ENCODE data around the gene CLCN5.

The CLCN5 gene

DNA sequence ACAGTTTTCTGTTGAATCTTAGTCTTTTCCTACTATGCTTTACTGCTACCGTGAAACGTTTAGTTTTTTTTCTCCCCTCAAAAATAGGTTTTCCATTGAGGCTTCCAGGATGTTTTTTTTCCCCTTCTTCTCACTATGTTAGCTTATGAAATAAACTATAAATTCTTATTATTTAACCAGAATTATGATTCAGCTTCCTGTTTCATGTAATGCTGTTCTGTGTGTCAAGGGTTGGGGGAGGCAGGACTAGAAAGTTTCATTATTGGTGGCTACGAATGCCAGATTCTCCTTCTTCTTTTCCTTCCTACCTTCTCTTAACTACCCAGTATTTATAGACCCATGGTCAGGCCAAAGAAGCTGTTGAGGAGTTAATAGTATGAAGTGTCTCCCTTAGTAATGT is 11.8 kb downstream of the CLCN5 start:
- no peak for DNase-seq (ENCODE audit: low spot score)

DNA sequence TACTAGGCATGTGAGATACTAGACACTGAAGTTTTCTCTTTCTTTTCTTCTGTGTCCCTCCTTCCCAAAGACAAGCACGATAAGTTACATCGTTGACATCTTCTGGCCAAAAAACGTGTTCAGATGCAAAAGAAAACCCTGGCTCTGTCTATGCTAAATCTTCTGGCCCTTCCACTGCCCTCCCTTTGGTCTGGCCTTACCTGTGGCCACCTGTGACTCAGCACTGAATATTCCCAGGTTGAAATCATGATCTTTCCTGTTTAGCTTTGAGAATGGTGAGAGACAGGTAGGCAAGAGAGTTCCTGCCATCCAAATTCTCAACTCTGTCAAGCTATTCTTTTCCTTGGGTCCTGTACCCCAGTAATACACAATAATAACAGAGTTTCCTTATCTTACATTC is 12.3 kb downstream of the CLCN5 start:
- no peak for DNase-seq (ENCODE audit: low spot score)

DNA sequence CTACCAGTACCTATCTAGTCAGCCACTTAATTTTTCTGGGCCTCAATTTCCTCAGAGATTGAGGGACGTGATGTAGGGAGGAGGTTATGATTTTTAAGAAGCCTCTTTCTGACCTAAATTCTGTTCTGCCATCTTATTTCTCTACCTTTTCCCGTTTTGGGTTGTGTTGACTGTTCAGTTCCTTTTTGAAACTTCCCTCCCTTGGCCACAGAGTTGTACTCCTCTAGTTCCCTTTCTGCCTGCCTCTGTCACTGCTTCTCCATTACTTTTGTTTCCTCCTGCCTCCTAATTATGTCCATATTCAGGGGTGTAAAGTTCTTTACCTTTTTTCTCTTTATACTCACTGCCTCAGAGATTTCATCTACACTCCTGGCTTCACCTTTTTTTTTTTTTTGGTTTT is 25.4 kb downstream of the CLCN5 start:
- no peak for DNase-seq (ENCODE audit: low spot score)

DNA sequence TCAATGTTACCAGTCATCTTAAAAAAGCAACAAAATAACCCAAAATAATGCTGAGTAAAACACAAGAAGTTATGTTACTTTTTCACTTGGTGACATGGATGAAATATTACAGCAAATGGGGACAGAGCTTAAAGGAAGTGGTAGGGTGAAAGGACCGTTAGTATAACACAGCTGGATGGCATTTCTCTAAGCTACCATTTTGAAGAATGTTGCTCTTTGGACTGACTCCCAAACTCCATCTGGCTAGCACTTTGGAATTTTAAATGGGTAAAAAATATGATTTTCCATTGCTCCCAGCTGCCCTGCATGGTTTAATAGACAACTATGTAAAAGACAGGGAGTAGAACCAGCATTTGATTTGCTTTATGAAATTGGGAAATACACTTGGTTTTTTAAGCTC is 27.6 kb downstream of the CLCN5 start:
- no peak for DNase-seq (ENCODE audit: low spot score)

DNA sequence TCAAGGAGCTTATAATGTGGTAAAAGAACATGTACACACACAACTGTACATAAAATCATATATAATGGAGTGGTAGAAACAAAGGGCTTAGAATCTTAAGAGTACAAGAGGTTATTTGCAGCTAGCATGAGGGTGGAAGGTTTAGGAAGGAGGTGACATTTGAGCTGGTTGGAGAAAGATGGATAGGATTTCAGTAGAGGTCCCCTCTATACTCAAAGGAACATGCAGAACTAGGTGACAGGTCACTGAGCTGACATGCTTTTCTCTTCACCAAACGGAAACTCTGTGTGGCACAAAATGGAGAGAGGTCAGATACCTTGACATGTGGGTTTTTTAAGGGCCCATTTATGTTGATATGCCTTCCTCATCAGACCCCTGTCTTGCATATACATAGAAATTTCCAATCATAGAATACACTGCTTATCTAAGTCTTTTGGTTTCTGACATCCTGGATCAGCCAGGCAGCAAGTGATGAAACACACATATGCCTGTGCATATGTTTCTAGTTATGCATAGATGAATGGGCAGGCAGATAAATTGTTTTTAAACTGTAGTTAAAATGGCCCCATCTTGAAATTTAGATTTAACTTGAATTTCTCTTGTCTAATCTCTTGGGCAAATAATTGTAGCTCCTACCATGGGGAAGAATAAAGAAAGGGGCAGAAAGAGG is 29.3 kb downstream of the CLCN5 start:
- DNase-seq (ENCODE audit: low spot score): no peak

DNA sequence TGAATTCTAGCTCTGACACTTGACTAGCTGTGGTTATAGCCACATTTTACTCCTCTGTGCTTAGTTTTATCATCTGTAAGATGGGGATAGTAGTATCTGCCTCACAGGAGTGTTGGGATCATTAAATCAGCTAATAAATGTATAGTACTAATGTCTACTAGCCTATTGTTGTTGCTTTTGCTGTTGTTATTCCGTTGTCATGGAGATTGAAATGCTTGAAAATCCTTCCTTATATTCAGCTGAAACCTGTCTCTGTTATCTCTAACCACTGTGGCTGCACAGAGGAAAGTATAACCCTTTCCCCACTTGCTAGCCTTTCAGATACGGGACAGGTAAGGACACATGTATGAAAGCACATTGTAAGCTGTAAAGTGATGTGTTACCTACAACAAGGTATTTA is 33.9 kb downstream of the CLCN5 start:
- DNase-seq (ENCODE audit: low spot score): no peak

DNA sequence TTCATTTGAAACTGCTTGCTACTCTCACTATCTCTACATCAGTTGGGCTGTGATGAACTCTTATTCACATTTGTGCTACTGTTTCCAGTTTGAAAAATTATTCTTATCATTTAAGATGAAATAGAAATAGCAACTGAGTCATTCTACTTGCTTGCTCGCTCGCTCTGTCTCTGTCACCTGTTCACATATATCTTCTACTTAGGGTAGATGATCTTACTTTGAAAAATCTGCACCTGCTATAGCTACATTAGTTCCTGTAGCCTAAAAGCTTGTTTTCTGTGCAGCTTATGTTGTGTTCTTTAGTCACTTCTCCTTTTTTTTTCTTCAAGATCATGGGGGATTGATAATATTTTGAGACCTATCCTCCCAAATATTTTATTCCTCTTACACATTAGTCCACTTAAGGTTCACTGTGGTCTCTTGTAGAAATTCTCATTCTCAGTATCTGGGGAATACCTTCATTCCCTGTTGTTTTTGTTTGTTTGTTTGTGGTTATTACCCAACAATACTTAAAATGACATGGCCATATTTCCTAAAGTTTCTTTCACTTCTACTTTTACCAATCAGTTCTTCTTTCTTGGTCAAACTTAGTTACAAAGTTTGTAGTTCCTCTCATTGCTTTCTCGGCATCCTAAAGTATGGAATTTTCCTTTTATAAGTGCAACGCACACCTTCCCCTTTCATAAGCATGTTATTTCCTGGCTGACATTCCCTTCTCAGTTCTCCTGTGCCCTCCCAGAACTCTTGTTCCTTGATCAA is 36.5 kb downstream of the CLCN5 start:
- no peak for DNase-seq (ENCODE audit: low spot score)

DNA sequence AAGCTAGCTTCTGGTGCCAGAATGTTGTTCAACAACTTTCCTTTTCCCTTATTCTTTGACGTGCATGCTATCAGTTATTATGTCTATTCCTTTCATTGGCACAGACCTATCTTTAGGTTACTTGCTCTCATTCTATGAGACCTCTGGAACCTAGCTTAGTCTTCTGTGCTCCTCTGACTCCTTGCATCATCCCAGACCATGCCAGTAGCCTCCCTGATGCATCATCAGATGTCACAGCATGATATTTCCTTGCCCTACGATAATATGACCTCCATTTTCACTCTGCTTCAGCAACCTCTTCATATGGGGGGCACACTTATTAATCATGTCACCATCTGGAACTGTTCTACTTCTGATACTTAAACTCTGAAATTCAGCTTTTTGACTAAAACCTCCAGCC is 37.2 kb downstream of the CLCN5 start:
- no peak for DNase-seq (ENCODE audit: low spot score)

DNA sequence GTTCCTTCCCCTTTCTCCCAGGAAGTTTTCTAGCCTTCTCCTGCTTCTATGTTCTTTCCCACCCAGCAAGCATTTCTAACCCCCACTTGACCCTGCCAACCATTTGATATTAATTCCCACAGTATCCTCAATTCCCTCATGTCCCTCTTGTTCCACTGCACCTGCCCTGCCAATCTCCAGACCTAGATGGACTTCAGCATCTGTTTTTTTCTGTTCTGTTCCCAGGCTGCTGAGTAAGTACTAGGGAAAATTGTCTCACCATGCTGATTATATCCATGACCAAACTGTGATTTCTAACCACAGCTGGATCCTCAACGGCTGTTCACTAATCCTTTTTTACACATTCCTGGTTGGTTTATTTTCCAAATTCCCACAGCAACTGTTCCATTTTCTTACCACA is 37.7 kb downstream of the CLCN5 start:
- DNase-seq (ENCODE audit: low spot score): no peak

DNA sequence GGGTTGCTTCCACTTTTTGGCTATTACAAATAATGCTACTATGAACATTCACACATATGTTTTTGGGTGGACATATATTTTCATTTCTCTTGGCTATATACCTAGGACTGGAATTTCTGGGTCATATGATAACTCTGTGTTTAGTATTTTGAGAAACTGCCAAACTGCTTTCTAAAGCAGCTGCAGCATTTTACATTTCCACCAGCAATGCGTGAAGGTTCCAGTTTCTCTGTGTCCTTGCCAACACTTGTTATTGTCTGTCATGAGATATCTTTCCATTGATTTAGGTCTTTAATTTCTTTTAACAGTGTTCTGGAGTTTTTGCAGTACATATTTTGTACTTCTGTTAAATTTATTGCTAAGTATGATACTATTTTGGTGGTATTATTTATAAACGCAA is 48.3 kb downstream of the CLCN5 start:
- no peak for DNase-seq (ENCODE audit: low spot score)

DNA sequence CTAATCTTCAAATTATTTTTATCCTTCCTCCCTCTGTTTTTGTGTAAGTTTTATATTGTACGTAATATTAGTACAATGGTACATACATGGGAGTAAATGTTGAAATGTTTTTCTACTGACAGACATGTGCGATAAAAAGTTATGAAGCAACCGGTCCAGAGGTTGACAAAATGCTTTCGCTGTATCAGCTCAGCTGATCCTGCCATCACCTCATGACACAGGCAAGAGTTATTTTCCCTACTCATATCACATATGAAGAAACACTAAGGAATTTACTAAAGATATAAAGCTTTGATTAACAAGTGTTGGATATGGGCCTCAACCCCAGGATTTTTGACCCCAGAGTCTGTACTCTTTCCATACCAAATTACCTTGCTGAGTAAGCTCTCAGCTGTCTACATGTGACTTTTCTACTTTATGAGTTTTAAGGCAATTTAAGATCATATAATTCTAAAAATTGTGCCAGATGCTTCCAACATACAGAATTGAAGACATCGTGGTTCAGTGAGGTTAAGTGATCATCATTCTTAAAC is 50.0 kb downstream of the CLCN5 start:
- no peak for DNase-seq (ENCODE audit: low spot score)

DNA sequence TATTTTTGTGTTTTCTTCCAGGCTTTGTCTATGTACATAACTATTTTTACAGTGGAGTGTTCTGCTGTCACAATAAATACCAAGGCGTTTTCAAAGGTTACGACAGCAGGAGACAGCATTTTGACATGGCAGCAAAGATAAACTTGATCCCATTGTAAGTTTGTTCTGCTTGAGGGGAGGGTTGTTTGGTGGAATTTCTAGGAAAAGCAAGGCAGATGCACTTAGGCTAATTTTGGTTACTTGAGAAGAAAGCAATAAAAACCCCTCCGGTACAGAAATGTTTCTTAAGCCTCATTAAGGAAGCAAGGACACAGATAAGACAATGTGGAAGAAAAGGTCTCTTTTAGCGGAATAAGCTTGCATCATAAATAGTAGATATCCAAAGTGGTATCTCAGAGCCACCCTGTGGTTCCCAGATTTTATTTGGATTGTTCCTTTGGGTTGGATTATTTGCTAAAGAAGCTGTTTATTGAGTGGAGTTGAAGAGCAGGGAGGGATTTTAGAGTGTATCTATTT is 54.3 kb downstream of the CLCN5 start:
- DNase-seq (ENCODE audit: low spot score): no peak

DNA sequence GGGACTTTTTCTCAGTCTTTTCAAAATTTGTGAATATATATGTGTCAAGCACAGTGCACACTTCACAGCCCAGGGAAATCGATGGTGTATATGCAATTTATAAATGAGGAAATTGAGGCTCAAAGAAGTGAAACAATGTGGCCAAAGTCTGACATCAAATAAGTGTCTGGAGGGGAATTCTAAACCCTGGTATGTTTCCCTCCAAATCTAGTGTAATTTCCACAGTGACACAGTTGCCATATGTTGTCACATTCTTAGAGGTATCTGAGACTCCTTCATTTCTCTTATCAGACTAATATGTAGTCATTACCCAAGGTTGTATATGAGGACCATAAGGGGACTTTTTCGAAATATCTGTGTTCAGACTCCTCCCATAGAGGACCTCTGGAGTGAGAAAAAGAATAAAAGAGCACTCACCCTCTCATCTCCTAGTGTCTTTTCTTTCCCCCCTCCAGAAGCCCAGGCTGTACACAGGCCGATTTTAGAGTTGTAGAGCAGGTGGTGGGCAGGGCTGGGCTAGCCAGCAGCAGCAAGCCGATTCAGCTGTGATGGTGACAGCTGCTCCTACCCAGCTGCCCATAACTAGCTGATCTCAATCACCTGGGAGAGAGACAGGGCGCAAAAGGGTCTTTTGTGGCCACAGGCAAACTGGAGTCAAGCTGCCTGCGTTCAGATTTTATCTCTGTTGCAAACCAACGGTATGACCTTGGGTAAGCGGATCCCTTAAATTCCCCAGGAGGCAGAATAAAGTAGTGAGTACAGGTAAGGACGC is 55.1 kb downstream of the CLCN5 start:
- DNase-seq (ENCODE audit: low spot score): no peak

DNA sequence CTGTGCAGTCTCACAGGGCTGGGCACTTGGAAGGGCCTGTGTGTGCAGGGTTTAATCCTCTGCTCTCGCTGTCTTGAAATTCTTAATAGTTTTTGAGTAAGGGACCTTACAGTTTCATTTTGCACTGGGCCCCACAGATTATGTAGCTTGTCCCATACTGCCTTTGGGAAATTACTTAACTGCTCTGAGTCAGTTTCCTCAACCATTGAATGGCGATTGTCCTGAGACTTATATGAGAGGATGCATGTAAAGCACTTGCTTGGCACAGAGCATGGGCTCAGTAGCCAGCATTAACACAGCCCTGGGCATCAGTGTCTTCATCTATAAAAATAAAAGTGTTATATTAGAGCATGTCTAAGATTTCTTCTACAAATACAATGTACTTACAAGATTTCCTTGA is 55.8 kb downstream of the CLCN5 start:
- DNase-seq (ENCODE audit: low spot score): no peak

DNA sequence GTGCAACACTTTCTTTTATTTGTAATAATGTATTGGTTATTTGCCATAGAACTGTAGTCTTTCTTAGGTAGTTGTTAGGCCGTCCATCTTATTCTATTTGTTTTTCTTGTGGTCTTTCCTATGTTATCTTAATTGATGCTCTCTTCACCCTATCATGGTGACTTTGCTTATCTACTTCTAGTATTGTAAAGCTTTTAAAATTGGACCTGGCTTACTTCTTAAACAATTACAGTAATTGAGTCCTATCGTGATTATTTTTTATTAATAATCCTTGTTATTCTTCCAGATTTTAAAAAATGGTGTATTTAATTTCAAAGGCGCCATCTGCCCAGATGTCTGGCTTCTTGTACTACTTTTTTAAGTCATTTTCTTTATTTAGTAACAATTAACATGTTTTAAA is 63.7 kb downstream of the CLCN5 start:
- DNase-seq (ENCODE audit: low spot score): no peak

DNA sequence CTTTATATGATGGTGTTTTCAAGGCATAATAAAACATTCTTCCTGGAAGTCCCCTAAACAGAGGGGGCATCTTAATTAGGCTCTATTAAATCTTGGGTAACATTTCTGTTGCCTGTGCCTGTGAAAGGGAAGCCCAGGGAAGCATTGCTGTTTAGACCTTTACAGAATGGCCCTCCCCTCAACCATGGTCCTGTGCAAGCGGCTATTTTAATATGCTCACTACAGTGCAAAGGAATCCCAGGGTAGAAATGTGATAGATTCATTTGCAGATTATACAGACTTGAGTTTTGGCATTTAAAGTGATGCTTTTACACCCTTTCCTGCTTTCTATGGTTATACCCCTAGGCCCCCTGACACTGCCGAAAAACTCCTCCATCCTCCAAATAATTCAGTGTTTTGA is 65.3 kb downstream of the CLCN5 start:
- DNase-seq (ENCODE audit: low spot score): no peak

DNA sequence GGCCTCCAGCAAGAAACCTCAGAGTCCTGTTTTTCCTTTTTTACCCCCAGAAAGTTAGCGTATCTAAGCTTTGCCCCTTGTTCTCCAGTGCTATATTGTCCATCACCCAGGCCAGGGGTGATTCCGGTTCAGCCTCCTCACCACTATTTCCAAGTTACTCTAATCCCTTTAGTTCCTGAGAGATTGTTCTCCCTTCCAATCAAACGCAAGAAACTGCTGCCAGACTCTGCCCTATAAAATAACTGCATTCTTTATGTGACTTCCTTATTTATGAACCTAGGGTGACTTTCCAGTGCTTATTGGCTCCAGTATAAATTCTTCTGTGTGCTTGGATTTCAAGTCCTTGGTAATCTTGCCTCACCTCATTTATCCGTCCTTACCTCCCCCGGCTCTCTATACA is 65.7 kb downstream of the CLCN5 start:
- DNase-seq (ENCODE audit: low spot score): no peak

DNA sequence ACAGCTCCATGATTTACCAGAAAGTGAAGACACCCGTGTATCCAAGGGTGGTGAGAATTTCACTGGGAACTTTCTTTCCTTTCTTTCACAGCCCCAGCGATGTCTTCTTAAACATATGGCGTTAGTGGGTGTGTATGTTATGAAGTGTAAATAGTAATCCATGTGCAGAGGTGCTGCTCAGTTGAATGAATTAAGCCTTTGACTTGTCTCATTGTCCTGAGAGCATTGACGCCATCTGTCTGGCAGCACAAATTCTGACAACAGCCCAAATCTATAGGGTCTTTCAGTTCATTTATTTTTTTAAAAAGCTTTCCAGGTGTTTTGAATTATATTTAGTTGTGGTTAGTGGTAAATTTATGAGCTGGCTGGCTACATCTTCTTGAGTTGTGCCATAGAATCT is 69.4 kb downstream of the CLCN5 start:
- DNase-seq (ENCODE audit: low spot score): no peak

DNA sequence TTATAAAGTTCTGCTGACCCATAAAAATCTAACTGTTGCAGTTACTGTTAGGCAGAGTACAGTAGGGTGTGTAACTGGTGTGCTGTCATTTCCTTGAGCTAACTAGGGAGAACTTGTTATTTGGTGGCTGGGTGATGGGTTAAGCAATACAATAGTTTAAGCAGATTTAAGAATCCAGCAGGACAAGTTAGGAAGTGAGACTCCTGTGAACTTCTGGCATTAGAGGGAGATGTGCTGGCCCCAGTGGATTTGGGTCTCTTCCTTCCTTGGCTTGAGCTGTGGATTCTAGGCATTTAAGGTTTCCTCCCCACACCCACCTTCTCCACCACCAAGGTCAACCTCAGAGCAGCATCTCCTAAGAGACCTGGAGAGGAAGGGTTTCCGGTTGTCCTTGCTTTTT is 70.5 kb downstream of the CLCN5 start:
- no peak for DNase-seq (ENCODE audit: low spot score)

DNA sequence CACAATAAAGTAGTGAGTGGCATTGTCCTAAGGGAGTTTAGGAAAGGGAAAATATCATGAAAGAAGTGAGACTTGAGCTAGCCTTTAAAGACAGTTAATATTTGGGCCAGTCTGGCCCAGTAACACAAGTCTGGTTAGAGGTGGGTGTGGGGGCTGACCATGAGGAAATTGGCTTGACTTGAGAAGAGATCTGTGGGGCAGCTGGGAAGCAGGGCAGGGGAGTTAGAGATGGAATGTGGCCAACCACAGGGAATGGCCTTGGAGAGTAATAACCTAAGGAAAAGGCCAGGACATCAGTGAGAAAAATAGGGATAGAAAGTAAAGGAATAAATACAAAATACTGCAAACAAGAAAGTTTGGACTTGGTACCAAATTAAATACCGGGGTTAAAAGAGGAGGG is 71.3 kb downstream of the CLCN5 start:
- DNase-seq (ENCODE audit: low spot score): no peak

DNA sequence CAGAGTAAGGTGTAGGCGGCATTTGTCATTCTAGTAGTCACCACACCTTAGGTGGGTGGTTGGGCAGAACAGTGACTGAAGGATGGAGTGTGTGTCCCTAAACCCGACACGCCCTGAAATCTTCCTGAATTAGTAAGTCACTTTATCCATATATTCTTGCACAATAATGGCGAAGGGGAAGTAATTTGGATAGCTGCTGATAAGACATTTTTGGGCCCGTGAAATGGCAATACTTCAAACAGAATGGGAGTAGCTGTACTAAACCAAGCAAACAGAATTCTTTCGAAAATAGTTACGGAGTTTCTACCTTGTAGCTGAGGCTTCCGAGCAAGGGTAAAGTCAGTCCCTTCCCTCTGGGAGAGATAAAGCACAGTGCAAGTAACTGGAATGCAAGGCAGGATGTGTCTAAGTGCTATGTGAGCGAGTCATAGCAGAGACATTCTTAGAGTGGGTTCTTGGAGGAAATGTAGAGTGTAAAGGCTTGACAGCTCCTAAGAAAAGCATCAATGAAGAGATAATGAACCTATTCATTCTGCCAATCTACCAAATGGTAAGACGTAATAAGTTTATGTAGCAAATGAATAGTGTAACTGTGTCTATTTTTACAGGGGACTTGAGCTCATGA is 72.8 kb downstream of the CLCN5 start:
- no peak for DNase-seq (ENCODE audit: low spot score)

DNA sequence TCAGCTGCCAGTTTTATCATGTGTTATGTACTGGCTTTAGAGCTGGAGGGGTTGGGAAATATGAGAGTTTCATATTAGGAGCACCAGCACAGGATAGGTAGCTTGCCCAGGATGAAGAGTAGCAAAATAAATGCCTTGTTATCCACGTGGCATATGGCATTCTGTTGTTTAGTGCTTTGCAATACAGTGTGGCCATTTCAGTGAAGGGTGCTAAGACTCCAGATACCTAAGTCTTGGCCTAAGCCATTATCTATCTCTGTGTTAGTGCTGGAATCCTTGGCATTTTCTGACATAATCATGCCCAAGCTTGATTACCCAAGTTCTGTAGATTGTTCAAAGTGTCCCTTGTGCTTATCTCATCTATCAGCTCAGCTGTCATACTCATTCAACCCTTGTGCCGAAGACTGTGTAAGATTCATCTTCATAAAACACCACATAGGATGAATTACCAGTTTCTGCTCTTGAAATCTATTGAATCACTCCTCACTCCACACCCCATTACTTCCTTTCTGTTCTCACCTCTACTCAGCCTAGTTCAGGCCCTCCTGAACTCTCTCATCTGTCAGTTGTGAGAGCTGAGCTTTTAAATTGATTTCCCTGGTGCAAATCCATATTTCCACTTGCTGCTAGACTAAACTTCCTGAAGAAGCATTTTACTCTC is 73.5 kb downstream of the CLCN5 start:
- no peak for DNase-seq (ENCODE audit: low spot score)

Data from hematopoietic multipotent progenitor cell treated with erythropoietin and hydrocortisone succinate and interleukin-3 and kit ligand, for 17 days (in vitro differentiated cells).